ENCODE measurements around the gene BBC3.
"Not testable (repeated sequence)": the region's sequence is repeated elsewhere in the genome, so short reads cannot be mapped to it uniquely, and the experiment has no call there.

The BBC3 gene

DNA sequence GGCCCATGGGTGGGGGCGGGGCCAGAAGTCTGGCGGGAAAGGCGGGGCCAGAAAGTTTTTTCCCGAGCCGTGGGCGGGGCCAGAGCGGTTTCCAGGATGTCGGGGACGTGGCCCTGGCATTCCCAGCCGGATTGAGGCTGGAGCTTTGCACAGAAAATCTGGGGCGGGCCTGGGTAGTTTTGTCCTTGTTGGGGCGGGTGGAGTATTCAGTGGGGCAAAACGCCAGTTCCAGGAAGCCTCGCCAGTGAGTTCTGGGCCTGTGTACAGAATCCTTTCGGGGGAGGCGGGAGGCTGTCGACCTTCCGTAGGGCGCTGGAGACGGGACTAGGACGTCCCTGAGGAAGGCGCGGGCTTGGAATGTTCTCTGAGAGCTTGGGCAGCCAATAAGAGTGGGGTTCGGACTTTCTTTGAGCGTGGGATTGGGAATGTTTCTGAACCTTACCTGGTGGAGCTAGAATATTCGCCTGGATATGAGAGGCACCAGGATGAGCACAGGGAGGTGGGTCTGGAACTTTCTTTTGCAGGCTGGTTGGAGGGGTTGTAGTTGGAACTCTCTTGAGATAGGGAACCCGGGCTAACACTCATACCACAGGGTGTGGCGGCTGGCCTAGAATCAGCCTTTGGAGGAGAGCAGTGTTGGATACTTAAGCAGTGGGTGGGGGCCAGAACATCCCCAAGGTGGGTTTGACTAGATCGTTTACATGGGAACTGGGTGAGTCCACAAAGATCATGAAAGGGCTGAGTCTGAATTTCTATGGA lies 26.6 kb upstream of the BBC3 start:
- DNase-seq: no peak

DNA sequence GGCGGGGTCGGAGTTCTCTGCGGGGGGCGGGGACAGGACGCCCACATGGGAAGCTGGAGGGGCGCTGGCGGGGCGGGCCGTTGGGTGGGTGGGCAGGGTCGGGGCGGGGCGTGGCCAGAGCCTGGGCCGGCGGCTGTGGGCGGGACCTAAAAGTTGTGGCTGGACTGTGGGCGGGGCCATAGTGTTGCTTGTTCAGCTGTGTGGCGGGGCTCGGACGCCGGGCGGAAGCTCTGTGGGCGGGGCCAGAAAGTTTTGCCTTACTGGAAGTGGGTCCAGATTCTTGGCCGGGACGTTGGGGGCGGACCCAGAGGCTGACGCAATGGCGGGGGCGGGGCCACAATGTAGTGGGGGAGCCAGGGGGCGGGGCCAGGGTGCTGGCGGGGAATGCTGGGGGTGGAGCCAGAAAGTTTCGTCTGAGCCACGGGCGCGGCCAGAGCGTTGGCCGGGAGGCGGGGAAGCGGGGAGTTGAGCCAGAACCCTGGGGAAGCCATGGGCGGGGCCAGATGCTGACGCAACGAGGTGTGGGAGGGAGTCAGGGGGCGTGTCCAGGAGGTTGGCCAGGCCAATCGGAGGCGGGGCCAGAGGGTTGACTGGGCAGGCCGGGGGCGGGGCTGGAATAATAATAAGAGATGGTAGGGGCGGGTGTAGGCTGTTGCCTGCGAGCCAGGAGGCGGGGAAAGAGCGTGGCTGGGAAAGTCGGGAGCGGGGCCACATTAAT lies 25.9 kb upstream of the BBC3 start:
- DNase-seq: peak; percentile 100

DNA sequence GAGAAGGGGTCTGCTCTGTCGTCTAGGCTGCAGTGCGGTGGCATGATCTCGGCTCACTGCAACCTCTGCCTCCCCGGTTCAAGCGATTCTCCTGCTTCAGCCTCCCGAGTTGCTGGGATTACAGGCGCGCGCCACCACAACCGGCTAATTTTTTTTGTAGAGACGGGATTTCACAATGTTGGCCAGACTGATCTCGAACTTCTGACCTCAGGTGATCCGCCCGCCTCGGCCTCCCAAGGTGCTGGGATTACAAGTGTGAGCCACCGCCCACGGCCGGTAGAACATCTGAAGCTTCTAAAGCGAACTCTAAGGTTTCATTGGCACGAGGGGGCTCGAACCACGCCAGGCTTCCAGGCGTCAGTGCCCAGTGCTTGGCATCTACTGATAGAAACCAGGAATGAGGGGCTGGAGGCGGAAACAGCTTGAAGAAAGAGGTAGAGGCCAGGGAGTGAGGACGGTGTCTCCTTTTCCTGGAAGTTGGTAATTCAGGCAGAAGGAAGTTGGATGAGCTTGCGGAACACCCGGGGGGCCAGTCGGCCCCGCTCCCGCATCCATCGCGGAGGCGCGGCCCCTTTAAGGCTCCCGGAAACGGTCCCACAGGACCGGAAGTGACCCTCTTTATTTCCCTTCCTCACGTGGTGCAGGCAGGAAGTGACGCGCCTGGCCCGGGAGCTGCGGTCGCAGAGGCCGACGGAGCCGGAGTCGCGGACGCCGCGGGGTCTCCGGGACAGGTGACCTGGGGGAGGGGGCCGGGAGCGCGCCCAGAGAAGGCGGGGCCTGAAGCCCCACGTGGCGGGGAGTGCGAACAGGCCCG lies 25.1 kb upstream of the BBC3 start, which contains the start of gene CCDC9:
CCDC9 (plus strand) TSS at position 647 of the 814 bp plus-strand sequence. CDS start 1,876 bp downstream, outside the sequence.
- peak; percentile 85 for DNase-seq

DNA sequence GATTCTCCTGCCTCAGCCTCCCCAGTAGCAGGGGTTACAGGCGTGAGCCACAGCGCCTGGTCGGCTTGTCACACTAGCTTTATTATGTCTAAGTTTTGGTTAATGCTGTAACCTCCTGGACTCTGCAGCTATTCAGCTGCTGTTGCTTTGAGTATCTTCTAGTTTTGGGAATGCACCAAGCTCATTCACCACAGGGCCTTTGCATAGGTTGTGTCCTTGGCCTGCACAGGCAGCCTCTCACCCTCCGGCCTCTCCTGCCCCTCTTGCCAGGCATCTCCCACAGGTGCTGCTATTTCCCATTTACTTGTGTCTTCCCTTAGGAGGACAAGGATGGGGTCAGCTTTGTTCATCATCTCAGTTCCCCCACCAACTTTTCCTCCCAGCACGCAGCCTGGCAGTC lies 23.0 kb upstream of the BBC3 start:
- no peak for DNase-seq

DNA sequence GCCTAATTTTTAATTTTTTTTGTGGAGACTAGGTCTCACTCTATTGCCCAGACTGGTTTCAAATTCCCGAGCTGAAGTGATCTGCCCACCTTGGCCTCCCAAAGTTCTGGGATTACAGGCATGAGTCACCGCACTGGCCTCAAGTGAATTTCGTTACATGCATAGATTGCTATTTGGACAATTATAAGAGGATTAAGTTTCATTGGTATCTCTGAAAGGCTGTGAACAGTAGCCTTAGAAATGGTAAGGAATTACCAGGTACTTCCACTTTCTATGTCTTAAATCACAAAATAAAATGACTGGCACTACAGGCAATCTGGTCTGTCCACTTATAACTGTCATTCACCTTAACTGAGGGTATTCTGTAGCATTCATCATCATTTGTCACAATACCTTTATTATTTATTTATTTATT lies 22.5 kb upstream of the BBC3 start:
- DNase-seq: peak; percentile 77

DNA sequence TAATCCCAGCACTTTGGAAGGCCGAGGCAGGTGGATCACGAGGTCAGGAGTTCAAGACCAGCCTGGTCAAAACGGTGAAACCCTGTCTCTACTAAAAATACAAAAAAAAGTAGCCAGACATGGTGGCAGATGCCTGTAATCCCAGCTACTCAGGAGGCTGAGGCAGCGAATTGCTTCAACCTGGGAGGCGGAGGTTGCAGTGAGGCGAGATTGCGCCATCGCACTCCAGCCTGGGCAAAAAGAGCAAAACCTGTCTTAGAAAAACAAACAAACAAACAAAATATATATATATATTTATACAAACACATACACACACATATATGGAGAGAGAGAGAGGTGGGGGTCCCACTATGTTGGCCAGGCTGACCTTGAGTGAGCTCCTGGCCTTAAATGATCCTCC lies 22.0 kb upstream of the BBC3 start:
- not testable (repeated sequence) for DNase-seq

DNA sequence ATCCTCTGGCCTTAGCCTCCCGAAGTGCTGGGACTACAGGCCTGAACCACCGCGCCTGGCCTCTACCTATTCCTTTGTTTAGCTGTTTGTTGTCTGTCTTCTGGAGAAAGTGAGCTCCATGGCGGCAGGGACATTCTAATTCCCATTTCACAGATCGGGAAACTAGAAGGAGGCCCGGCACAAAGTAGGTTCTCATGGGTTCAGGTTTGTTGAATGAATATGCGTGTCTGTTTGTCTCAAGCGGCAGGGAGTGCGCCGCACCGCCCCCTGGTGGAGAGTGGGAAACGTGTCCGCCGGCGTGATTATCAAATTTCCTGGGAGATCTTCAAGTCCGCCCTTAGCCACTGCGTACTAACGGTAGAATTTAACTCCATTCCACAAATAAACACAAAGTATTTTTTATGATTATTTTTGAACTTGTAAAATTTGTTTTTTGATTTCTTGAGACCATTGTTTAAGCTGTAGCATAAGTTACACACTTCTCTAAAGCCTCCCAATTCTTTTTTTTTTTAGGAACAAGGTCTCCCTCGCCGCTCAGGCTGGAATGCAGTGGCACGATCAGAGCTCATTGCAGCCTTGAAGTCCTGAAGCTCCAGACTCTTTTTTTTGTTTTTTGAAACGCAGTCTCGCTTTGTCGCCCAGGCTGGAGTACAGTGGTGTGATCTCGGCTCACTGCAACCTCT lies 16.4 kb upstream of the BBC3 start:
- peak; percentile 34 for DNase-seq

DNA sequence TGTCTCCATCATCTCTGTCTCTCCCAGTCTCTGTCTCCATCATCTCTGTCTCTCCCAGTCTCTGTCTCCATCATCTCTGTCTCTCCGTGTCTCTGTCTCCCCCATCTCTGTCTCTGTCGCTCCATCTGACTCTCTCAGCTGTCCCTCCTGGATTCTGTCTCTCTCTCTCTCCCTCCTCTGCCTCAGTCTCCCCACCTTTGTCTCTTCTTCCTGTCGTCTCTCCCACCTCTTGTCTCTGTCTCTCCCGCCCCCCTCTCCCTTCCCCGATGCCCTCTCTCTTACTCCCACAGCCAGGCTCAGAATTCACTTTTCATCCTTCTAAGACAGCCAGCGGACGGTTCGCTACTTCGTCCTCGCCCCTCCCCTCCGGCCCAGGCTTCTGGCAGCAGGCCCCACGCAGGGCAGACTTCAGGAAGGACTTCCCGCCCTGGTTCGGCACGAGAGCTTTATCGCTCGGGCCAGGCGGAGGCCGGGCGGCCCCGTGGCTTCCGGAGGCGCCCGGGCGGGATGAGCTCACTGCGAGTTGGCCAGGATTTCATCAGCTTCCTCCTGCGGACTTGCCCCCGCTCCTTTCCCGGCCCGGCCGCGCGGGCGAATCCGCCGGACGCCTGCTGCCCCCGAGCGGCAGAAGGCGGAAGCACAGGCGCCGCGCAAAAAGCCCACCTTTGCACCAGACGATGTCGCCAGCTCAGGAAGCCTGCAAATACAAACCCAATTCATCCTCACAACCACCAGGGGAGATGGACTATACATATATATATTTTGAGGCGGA lies 13.0 kb upstream of the BBC3 start:
- DNase-seq: peak; percentile 90

DNA sequence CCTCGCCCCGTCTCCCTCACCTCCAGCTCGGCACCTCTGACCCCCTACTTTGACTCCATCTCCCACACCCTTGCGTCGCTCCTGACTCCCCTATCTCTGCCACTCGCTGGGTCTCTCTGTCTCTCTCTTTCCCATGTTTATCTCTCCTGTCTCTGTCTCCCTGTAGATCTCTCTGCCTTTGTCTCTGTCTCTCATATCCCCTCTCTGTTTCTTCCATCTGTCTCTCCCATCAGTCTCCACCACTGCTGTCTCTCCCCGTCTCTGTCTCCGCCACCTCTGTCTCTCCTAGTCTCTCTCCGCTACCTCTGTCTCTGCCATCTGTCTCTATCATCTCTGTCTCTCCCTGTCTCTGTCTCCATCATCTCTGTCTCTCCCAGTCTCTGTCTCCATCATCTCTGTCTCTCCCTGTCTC lies 12.4 kb upstream of the BBC3 start:
- peak; percentile 13 for DNase-seq

DNA sequence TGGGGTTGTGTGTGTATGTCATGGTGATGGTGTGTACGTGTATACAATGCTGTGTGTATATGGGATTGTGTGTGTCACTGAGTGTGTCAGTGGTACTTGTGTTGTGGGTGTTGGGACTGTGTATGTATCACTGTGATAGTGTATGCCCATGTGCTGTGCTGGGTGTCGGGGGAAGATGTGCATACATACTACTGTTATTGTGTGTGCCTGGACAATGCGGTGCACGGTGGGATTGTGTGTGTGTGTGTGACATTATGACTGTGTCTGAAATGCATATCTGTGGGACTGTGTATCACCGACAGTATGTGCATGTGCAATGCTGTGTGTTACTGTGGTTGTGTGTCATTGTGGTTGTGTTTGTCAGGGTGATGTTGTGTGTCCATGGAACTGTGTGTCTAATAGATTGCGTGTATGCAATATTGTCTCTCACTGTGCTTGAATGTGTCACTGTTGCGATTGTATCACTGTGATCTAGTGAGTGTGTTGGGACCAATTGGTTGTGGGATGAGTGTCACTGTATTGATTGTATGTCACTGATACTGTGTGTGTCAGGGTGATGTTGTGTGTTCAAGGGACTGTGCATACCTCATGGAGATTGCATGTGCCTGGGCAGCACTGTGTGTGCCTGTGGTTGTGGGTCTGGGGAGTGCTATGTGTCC lies 11.0 kb upstream of the BBC3 start:
- DNase-seq: no peak

DNA sequence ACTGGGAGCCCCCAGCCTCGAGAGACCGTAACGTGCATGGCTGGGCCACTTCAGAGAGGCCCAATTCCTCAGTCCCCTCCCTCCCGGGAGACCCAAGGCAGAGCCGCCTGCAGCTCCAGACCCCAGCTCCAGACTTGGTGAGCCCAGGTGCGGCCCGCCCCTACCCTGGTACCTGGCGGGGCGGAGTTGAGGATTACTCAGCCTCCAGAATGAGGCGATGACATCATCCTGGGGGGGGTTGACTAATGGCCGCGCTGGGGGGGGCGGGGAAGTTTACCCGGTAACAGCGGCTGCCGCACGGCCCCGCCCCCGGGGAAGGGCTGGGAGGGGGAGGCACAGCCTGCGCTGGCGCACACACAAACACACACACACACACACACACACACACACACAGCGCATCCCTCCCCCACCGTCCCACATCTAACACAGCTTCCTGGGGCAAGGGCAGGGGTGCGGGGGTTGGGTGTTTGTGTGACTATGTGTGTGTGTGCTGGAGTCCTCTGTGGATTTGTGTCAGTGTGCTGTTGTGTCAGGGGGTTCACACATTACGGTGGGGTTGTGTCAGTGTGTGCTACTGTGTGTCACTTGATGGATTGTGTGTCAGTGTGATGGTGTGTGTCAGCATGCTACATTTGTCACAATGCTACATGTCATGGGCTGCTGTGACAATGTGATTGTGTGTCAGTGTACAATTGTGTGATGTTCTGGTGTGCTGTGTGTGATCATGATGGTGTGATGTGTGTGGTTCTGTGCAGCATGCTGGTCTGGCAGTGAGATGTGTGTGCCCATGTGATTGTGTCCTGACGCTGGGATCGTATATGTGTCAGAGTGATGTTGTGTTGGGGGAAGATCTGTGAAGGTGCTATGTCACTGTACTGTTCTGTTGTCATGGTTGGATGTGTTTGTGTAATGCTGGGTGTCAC lies 10.3 kb upstream of the BBC3 start:
- DNase-seq: peak; percentile 81

DNA sequence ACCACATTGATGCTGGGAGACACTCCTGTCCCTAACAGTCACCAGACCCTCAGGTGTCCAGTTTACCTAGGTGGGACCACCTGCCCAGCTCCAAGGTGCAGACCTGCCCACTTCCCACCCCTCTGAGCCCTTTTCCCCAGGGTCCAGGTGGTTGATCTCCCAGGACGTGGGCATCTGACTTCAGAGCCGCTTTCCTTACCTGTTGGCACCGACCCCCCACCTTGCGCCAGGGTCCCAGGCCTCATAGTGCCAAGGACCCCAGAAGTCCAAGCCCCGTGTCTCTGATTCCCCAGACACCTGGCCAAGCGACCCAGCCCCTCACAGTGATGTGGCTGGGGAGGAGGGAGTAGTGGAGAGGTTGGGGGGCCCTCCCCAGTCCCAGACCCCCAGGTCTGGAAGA lies 9.6 kb upstream of the BBC3 start:
- DNase-seq: no peak

DNA sequence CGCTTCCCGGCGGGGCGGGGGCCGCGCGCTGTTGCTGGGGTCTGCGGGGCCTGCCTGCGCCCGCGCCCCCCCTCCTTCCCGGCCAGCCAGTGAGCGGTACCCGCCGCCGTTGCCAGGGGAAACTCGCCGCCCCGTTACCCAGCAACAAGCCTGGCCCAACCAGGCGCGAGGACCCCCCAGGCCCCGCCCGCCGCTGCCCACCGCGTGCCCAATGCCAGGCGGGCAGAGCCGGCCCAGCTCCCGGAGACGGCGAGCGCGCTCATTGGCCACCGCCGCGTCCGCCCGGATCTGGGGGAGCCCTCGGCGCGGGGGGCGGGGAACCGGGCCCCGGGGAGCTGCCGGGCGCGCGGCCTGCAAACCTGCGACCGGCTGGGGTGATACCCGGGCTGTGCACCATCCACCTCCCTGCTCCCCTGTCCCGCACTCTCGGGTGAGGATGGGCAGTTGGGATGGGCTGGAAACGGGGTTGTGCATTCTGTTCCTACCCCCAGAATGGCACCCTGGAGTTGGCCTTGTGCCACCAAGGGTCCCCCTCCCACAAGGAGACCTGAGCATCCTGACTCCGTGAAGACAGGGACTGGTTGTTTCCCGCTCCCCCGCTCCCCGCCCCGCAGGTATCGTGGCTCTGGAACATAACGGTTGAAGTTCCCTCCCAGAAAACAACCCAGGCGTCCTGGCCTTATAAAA lies 8.8 kb upstream of the BBC3 start:
- DNase-seq: peak; percentile 38

DNA sequence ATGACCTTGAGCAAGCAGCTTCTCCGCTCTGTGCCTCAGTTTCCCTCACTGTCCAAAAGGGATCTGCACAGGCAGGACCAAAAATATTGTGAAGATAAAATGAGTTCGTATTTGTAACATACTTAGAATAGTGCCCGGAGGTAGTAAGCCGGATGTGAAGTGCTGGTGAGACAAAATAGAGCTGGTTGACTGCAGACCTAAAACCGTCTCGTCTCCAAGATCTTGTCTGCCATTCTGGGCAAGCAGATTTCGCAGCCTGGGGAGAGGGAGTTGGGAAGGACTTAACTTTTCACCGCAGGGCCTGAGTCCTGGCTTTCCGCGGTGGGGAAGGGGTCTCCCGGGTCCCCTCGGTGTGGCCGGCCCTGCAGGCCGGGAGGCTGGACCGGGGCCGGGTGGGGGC lies 8.2 kb upstream of the BBC3 start:
- DNase-seq: no peak

DNA sequence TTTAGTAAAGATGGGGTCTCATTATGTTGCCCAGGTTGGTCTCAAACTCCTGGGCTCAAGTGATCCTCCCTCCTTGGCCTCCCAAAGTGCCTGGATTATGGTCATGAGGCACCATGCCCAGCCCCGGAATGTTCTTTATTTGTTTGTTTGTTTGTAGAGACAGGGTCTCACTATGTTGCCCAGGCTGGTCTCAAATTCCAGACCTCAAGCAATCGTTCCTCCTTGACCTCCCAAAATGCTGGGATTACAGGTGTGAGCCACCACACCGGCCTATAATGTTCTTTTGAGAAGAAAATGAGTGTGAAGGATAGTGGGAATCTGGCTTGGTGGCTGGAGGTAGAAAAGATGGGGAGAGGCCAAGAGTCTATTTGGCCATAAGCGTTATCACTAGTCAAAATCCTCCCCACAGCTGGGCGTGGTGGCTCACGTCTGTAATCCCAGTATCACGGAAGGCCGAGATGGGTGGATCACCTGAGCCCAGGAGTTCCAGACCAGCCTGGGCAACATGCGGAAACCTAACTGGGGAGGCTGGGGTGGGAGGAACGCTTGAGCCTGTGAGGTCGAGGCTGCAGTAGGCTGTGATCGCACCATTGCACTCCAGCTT lies 5.2 kb upstream of the BBC3 start:
- DNase-seq: no peak

DNA sequence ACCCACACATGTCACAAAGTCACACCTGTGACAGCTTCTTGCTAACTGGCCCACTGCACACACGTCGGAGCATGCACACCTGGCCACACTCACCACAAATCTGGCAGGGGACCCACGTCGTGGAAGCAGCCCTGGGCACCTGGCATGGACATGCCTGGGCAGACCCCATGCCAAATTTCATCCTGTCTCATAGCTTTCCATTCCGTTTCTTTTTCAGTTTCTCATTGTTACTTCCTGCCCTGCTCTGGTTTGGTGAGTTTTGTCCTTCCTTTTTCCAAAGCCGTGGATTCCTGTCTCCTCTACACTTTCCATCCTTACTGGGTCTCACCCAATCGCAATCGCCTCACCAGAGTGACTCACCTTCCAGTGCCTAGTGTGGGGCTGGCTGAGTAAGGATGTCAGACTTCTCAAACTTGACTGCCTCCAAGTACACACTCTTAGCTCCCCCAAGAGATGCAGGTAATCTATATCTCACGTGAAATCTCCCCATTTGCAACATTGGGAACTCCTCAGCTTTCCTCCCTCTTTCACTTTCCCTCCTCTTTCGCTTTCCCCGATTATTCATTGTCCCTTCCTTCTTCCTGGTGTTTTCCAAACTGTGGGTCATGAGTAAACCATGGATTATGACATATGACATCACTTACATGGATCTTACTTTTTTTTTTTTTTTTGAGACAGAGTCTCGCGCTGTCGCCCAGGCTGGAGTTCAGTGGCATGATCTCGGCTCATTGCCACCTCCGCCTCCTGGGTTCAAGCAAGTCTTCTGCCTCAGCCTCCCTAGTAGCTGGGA lies 1.6 kb upstream of the BBC3 start:
- peak; percentile 84 for DNase-seq

DNA sequence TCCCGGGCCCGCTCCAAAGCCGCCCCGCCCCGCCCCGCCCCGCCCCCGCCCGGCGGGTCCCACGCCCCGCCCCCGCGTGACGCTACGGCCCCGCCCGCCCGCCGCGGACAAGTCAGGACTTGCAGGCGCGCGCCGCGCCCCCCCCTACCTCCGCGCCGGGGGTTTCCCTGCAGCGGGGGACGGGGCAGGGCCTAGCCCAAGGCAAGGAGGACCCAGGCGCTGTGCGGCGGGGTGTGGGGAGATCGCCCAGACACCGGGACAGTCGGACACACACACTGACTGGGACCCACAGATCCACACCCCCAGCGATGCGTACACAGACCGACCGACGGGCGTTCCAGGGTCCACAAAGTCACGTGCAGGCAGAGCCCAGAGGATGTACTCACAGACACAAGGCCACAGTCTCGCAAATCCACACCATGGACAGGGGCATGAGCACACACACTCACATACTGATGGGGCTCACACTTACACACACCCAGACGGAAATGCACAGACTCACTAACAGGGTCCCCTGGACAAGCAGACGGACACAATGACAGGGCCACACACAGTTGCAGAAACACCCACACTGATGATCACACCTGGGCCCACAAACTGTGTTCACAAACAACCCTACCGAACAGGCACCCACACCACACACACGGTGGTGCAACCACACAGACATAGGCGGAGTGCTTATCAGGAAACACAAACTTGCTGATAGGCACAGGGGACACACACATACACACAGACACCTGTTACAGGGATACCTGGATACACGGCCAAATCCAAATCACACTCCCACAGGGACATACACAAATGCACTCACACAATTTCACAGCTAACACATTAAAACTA lies 436 bp upstream of the BBC3 start:
- peak; percentile 61 for DNase-seq

Measured in kidney glomerular epithelial cell (primary cell).